ENCODE results near the gene MSRB1. TPM values are rescaled to one million over a fixed set of nuclear protein-coding genes. Genes with fewer than 3 reads are reported as not detected.
"Not testable (repeated sequence)": the region's sequence is repeated elsewhere in the genome, so short reads cannot be mapped to it uniquely, and the experiment has no call there.

MSRB1 gene
- total RNA-seq, 1 donor from 2014 or later: 14.1 TPM

GRCh38 chr16:1958715-1959268 lies 15.8 kb upstream of the MSRB1 start:
- Mint-ChIP-seq H3K27ac (peak overlapping the region; percentile 56), H3K9me3 (no peaks in the 10 kb centered on the region), H3K4me1 (peaks cover 25% of the 10 kb centered on the region), H3K4me3 (peak overlapping the region; percentile 61), H3K36me3 (peaks cover 5% of the 10 kb centered on the region), H3K27me3 (ENCODE audit: low read depth) (no peaks in the 10 kb centered on the region)
- DNase-seq (ENCODE audit: low spot score in 2 of 2, unreplicated experiment in 2 of 2): no peak
- TF ChIP-seq CTCF (IDR thresholded peaks at IDR 0.05; ENCODE audit: unreplicated experiment): no peak

- not testable (repeated sequence) for H3K27me3 Mint-ChIP-seq (ENCODE audit: low read depth); H3K4me3 Mint-ChIP-seq; H3K27ac Mint-ChIP-seq; DNase-seq (ENCODE audit: low spot score in 2 of 2, unreplicated experiment in 2 of 2); H3K36me3 Mint-ChIP-seq; H3K9me3 Mint-ChIP-seq
- peaks cover 18% of the 10 kb centered on the region for H3K4me1 Mint-ChIP-seq
These were observed 15.1 kb upstream of the MSRB1 start for GRCh38 chr16:1958143-1958491.

- H3K9me3 Mint-ChIP-seq; H3K36me3 Mint-ChIP-seq; H3K27ac Mint-ChIP-seq; DNase-seq (ENCODE audit: low spot score in 2 of 2, unreplicated experiment in 2 of 2); H3K4me3 Mint-ChIP-seq; H3K27me3 Mint-ChIP-seq (ENCODE audit: low read depth): not testable (repeated sequence)
- peaks cover 14% of the 10 kb centered on the region for H3K4me1 Mint-ChIP-seq
These were observed 14.6 kb upstream of the MSRB1 start for GRCh38 chr16:1957434-1958142.

- no peak for DNase-seq (ENCODE audit: low spot score in 2 of 2, unreplicated experiment in 2 of 2)
These were observed 10.7 kb upstream of the MSRB1 start for GRCh38 chr16:1953734-1954133.

GRCh38 chr16:1950559-1950958 lies 7.6 kb upstream of the MSRB1 start:
- Mint-ChIP-seq H3K4me1 (no peaks in the 10 kb centered on the region), H3K9me3 (no peaks in the 10 kb centered on the region), H3K36me3 (no peaks in the 10 kb centered on the region), H3K4me3 (no peak overlapping the region), H3K27ac (no peak overlapping the region), H3K27me3 (ENCODE audit: low read depth) (no peaks in the 10 kb centered on the region)
- no peak for DNase-seq (ENCODE audit: low spot score in 2 of 2, unreplicated experiment in 2 of 2)
- TF ChIP-seq CTCF (IDR thresholded peaks at IDR 0.05; ENCODE audit: unreplicated experiment): no peak

More at GRCh38 chr16:1953734-1954133, 10.7 kb upstream of the MSRB1 start:
- H3K9me3 Mint-ChIP-seq: no peaks in the 10 kb centered on the region
- no peak for TF ChIP-seq CTCF (IDR thresholded peaks at IDR 0.05; ENCODE audit: unreplicated experiment)
- no peaks in the 10 kb centered on the region for H3K27me3 Mint-ChIP-seq (ENCODE audit: low read depth)
- H3K4me1 Mint-ChIP-seq: no peaks in the 10 kb centered on the region
- no peak overlapping the region for H3K4me3 Mint-ChIP-seq
- no peaks in the 10 kb centered on the region for H3K36me3 Mint-ChIP-seq
- H3K27ac Mint-ChIP-seq: no peak overlapping the region

- no peaks in the 10 kb centered on the region for H3K4me1 Mint-ChIP-seq
- DNase-seq (ENCODE audit: low spot score in 2 of 2, unreplicated experiment in 2 of 2): no peak
- no peaks in the 10 kb centered on the region for H3K36me3 Mint-ChIP-seq
- TF ChIP-seq CTCF (IDR thresholded peaks at IDR 0.05; ENCODE audit: unreplicated experiment): no peak
- no peak overlapping the region for H3K27ac Mint-ChIP-seq
- H3K4me3 Mint-ChIP-seq: no peak overlapping the region
- no peaks in the 10 kb centered on the region for H3K27me3 Mint-ChIP-seq (ENCODE audit: low read depth)
- H3K9me3 Mint-ChIP-seq: no peaks in the 10 kb centered on the region
These were observed 7.0 kb upstream of the MSRB1 start for GRCh38 chr16:1950047-1950446.

All from mesothelial cell of epicardium (in vitro differentiated cells).